Measurements from ENCODE around the gene KISS1. TPM values are rescaled to one million over a fixed set of nuclear protein-coding genes. Genes with fewer than 3 reads are reported as not detected.

KISS1 gene
- total RNA-seq, 1 experiment from 2014 or later: 0.35 TPM

GRCh38 chr1:204224655-204225054, 28.4 kb upstream of the KISS1 start:
- POLR2A ChIA-PET: no interaction called here
- no peak overlapping the region for H3K27ac Mint-ChIP-seq
- TF ChIP-seq SMAD4 (CRISPR knock-in tag; IDR thresholded peaks at IDR 0.05) (no peak), NFE2L1 (CRISPR knock-in tag; IDR thresholded peaks at IDR 0.05) (no peak), TEAD4 (CRISPR knock-in tag; IDR thresholded peaks at IDR 0.05) (no peak), E2F4 (CRISPR knock-in tag; IDR thresholded peaks at IDR 0.05; ENCODE audit: borderline replicate concordance, low read depth) (no peak), ATF1 (CRISPR knock-in tag; IDR thresholded peaks at IDR 0.05) (no peak), TCF7 (CRISPR knock-in tag; IDR thresholded peaks at IDR 0.05; ENCODE audit: low read depth) (no peak), USF2 (CRISPR knock-in tag; IDR thresholded peaks at IDR 0.05) (no peak), FOXJ3 (CRISPR knock-in tag; IDR thresholded peaks at IDR 0.05; ENCODE audit: borderline replicate concordance) (no peak), FOXP1 (CRISPR knock-in tag; IDR thresholded peaks at IDR 0.05; ENCODE audit: borderline replicate concordance) (no peak)
- TF ChIP-seq, protein P1, sequence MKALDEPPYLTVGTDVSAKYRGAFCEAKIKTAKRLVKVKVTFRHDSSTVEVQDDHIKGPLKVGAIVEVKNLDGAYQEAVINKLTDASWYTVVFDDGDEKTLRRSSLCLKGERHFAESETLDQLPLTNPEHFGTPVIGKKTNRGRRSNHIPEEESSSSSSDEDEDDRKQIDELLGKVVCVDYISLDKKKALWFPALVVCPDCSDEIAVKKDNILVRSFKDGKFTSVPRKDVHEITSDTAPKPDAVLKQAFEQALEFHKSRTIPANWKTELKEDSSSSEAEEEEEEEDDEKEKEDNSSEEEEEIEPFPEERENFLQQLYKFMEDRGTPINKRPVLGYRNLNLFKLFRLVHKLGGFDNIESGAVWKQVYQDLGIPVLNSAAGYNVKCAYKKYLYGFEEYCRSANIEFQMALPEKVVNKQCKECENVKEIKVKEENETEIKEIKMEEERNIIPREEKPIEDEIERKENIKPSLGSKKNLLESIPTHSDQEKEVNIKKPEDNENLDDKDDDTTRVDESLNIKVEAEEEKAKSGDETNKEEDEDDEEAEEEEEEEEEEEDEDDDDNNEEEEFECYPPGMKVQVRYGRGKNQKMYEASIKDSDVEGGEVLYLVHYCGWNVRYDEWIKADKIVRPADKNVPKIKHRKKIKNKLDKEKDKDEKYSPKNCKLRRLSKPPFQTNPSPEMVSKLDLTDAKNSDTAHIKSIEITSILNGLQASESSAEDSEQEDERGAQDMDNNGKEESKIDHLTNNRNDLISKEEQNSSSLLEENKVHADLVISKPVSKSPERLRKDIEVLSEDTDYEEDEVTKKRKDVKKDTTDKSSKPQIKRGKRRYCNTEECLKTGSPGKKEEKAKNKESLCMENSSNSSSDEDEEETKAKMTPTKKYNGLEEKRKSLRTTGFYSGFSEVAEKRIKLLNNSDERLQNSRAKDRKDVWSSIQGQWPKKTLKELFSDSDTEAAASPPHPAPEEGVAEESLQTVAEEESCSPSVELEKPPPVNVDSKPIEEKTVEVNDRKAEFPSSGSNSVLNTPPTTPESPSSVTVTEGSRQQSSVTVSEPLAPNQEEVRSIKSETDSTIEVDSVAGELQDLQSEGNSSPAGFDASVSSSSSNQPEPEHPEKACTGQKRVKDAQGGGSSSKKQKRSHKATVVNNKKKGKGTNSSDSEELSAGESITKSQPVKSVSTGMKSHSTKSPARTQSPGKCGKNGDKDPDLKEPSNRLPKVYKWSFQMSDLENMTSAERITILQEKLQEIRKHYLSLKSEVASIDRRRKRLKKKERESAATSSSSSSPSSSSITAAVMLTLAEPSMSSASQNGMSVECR (CRISPR knock-in tag; IDR thresholded peaks at IDR 0.05; ENCODE audit: borderline replicate concordance): no peak
- H3K27me3 Mint-ChIP-seq (ENCODE audit: low read depth): no peaks in the 10 kb centered on the region
- H3K9me3 Mint-ChIP-seq: no peaks in the 10 kb centered on the region
- H3K4me3 Mint-ChIP-seq: no peak overlapping the region
- ATAC-seq: no peak
- peaks cover 12% of the 10 kb centered on the region for H3K4me1 Mint-ChIP-seq
- CTCF ChIA-PET: interaction anchor here (0.9 kb wide), 1 partner anchor 10 kb away, joined by 3 read pairs; the partner anchor contains the start of gene GOLT1A
- no peaks in the 10 kb centered on the region for H3K36me3 Mint-ChIP-seq
- no peak for DNase-seq (ENCODE audit: low spot score)

- CTCF ChIA-PET: interaction anchor here (0.8 to 1.2 kb wide), 5 partner anchors 9 to 175 kb away, joined by 3 to 5 read pairs (median 3); partner anchors contain the start of gene GOLT1A
- TF ChIP-seq, protein P2, sequence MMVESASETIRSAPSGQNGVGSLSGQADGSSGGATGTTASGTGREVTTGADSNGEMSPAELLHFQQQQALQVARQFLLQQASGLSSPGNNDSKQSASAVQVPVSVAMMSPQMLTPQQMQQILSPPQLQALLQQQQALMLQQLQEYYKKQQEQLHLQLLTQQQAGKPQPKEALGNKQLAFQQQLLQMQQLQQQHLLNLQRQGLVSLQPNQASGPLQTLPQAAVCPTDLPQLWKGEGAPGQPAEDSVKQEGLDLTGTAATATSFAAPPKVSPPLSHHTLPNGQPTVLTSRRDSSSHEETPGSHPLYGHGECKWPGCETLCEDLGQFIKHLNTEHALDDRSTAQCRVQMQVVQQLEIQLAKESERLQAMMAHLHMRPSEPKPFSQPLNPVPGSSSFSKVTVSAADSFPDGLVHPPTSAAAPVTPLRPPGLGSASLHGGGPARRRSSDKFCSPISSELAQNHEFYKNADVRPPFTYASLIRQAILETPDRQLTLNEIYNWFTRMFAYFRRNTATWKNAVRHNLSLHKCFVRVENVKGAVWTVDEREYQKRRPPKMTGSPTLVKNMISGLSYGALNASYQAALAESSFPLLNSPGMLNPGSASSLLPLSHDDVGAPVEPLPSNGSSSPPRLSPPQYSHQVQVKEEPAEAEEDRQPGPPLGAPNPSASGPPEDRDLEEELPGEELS (CRISPR knock-in tag; IDR thresholded peaks at IDR 0.05): no peak
- TF ChIP-seq SMAD3 (CRISPR knock-in tag; IDR thresholded peaks at IDR 0.05; ENCODE audit: borderline replicate concordance) (no peak), ZNF396 (CRISPR knock-in tag; IDR thresholded peaks at IDR 0.05; ENCODE audit: borderline replicate concordance) (no peak), MYBL2 (CRISPR knock-in tag; IDR thresholded peaks at IDR 0.05) (no peak), SP1 (CRISPR knock-in tag; conservative IDR thresholded peaks at IDR 0.05) (no peak), CREB1 (CRISPR knock-in tag; IDR thresholded peaks at IDR 0.05) (no peak), KAT7 (CRISPR knock-in tag; IDR thresholded peaks at IDR 0.05; ENCODE audit: borderline replicate concordance) (no peak), ZBTB43 (CRISPR knock-in tag; IDR thresholded peaks at IDR 0.05) (no peak)
- TF ChIP-seq, protein P3, sequence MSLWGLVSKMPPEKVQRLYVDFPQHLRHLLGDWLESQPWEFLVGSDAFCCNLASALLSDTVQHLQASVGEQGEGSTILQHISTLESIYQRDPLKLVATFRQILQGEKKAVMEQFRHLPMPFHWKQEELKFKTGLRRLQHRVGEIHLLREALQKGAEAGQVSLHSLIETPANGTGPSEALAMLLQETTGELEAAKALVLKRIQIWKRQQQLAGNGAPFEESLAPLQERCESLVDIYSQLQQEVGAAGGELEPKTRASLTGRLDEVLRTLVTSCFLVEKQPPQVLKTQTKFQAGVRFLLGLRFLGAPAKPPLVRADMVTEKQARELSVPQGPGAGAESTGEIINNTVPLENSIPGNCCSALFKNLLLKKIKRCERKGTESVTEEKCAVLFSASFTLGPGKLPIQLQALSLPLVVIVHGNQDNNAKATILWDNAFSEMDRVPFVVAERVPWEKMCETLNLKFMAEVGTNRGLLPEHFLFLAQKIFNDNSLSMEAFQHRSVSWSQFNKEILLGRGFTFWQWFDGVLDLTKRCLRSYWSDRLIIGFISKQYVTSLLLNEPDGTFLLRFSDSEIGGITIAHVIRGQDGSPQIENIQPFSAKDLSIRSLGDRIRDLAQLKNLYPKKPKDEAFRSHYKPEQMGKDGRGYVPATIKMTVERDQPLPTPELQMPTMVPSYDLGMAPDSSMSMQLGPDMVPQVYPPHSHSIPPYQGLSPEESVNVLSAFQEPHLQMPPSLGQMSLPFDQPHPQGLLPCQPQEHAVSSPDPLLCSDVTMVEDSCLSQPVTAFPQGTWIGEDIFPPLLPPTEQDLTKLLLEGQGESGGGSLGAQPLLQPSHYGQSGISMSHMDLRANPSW (CRISPR knock-in tag; conservative IDR thresholded peaks at IDR 0.05; ENCODE audit: low read depth): no peak
- TF ChIP-seq, protein P4, sequence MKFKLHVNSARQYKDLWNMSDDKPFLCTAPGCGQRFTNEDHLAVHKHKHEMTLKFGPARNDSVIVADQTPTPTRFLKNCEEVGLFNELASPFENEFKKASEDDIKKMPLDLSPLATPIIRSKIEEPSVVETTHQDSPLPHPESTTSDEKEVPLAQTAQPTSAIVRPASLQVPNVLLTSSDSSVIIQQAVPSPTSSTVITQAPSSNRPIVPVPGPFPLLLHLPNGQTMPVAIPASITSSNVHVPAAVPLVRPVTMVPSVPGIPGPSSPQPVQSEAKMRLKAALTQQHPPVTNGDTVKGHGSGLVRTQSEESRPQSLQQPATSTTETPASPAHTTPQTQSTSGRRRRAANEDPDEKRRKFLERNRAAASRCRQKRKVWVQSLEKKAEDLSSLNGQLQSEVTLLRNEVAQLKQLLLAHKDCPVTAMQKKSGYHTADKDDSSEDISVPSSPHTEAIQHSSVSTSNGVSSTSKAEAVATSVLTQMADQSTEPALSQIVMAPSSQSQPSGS (CRISPR knock-in tag; IDR thresholded peaks at IDR 0.05; ENCODE audit: borderline replicate concordance, low read depth): no peak
These were observed 27.0 kb upstream of the KISS1 start for GRCh38 chr1:204223129-204223860.

More at GRCh38 chr1:204223129-204223860, 27.0 kb upstream of the KISS1 start:
- H3K4me1 Mint-ChIP-seq: peaks cover 12% of the 10 kb centered on the region
- ATAC-seq (no peak), DNase-seq (ENCODE audit: low spot score) (no peak)
- no peak overlapping the region for H3K27ac Mint-ChIP-seq
- POLR2A ChIA-PET: interaction anchor here (0.6 kb wide), 1 partner anchor 13 kb away, joined by 3 read pairs; no protein-coding TSS in a partner anchor
- no peaks in the 10 kb centered on the region for H3K9me3 Mint-ChIP-seq
- H3K36me3 Mint-ChIP-seq: no peaks in the 10 kb centered on the region
- H3K4me3 Mint-ChIP-seq: no peak overlapping the region
- H3K27me3 Mint-ChIP-seq (ENCODE audit: low read depth): no peaks in the 10 kb centered on the region
